Left ventricle myocardium inferior (tissue), 1 donor: ENCODE data around the gene POU2AF1. TPM values are rescaled to one million over a fixed set of nuclear protein-coding genes. Genes with fewer than 3 reads are reported as not detected.

Experiments
- DNase-seq: peaks from one replicate; pipeline ENCODE4 v3.0.0-alpha.2; 2020
- H3K27ac ChIP-seq: fragments of 200-600 bp; replicated peaks from 2 replicates; pipeline ENCODE4 v1.8.0; 2021
- H3K27me3 ChIP-seq: fragments of 200-600 bp; 2 replicates; pipeline ENCODE4 v1.8.0; 2021; ENCODE audit warnings: low read depth
- H3K36me3 ChIP-seq: fragments of 200-600 bp; 2 replicates; pipeline ENCODE4 v1.8.0; 2021
- H3K4me1 ChIP-seq: fragments of 200-600 bp; 2 replicates; pipeline ENCODE4 v1.8.0; 2021
- H3K4me3 ChIP-seq: fragments of 200-600 bp; 2 replicates; pipeline ENCODE4 v1.8.0; 2021; ENCODE audit warnings: mild to moderate bottlenecking, moderate library complexity
- H3K9me3 ChIP-seq: fragments of 200-600 bp; replicated peaks from 2 replicates; pipeline ENCODE4 v1.8.0; 2021
- CTCF ChIP-seq: fragments of 200-600 bp; IDR thresholded peaks from 2 replicates; pipeline ENCODE4 v1.8.0; 2021; ENCODE audit warnings: antibody characterized with exemption, mild to moderate bottlenecking, borderline replicate concordance
- intact Hi-C: fragments of 100-400 bp; cut with micrococcal nuclease; formaldehyde crosslinking; loops from one replicate; pipeline ENCODE4 v1.11.0; 2022
- total RNA-seq: library from RNA; stranded (reverse); fragmentation: NEBNext Ultra II Directional; extraction: Animal tissue kit (Norgen Biotek cat#: 25700); gene quantifications from one replicate; pipeline ENCODE4 v1.2.1, GENCODE V29; 2021
- donor health status: DM: no; HTN: yes; CAD: no; lungs with severe emphysema.

Gene POU2AF1
- total RNA-seq, 1 donor from 2014 or later, result 0.05 TPM

DNA sequence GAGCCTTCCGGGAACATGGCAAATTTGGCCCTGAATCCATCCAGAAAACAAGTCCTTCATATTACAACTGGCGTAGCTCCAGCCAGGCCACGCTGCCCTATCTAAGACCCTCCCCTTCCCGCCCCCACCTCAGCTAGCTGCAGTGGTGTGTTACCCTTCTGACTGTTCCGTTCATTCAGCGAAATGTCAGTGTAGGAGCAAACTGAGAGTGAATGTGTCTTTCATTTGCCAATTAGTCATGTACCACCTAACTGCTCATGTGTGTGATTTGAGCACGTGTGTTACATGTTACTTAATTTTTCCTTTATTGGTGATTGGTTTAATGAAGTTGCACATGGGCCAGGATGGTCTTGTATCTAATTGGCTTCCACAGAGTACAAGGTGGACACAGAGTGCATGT lies 34.8 kb upstream of the POU2AF1 start:
- Histone ChIP-seq H3K4me1 (peaks cover 21% of the 10 kb centered on the region), H3K36me3 (no peaks in the 10 kb centered on the region), H3K9me3 (no peaks in the 10 kb centered on the region), H3K27me3 (no peaks in the 10 kb centered on the region), H3K4me3 (no peak overlapping the region), H3K27ac (no peak overlapping the region)
- intact Hi-C loops, result no loop called here
- no peak for TF ChIP-seq CTCF
- no peak for DNase-seq

GRCh38 chr11:111412293-111412692 lies 33.2 kb upstream of the POU2AF1 start:
- no peak for TF ChIP-seq CTCF
- Histone ChIP-seq H3K9me3 (no peaks in the 10 kb centered on the region), H3K27ac (no peak overlapping the region), H3K4me3 (no peak overlapping the region), H3K36me3 (no peaks in the 10 kb centered on the region), H3K27me3 (no peaks in the 10 kb centered on the region), H3K4me1 (peaks cover 6% of the 10 kb centered on the region)
- intact Hi-C loops, result no loop called here
- no peak for DNase-seq

DNA sequence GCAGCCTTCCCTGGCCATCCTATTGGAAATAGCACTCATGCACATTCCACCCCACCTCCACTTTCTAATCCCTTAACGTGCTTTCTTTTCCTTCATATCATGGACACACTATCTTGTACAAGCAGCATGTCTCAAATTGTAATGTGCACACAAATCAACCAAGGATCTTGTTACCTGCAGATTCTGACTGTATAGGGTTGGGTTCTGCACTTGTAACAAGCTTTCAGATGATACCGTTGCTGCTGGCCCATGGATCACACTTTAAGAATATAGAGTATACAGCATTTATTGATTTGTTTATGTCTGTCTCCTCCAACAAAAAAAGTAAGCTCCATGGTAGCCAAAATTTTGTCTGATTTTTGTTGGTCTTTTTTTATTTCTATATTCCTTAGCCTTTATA lies 32.4 kb upstream of the POU2AF1 start:
- DNase-seq, result no peak
- no peaks in the 10 kb centered on the region for H3K9me3 ChIP-seq
- H3K27ac ChIP-seq, result no peak overlapping the region
- H3K4me3 ChIP-seq, result no peak overlapping the region
- H3K27me3 ChIP-seq, result no peaks in the 10 kb centered on the region
- intact Hi-C loops, result no loop called here
- H3K4me1 ChIP-seq, result no peaks in the 10 kb centered on the region
- H3K36me3 ChIP-seq, result no peaks in the 10 kb centered on the region
- TF ChIP-seq CTCF, result no peak

- H3K4me1 ChIP-seq, result no peaks in the 10 kb centered on the region
- no peak overlapping the region for H3K27ac ChIP-seq
- H3K4me3 ChIP-seq, result no peak overlapping the region
- intact Hi-C loops, result no loop called here
- H3K27me3 ChIP-seq, result no peaks in the 10 kb centered on the region
- H3K36me3 ChIP-seq, result no peaks in the 10 kb centered on the region
- no peak for TF ChIP-seq CTCF
- H3K9me3 ChIP-seq, result no peaks in the 10 kb centered on the region
- DNase-seq, result no peak
These were observed 31.9 kb upstream of the POU2AF1 start for GRCh38 chr11:111410951-111411350.

GRCh38 chr11:111409915-111410314 lies 30.8 kb upstream of the POU2AF1 start:
- intact Hi-C loops, result no loop called here
- Histone ChIP-seq H3K36me3 (no peaks in the 10 kb centered on the region), H3K27me3 (no peaks in the 10 kb centered on the region), H3K9me3 (no peaks in the 10 kb centered on the region), H3K4me3 (no peak overlapping the region), H3K4me1 (no peaks in the 10 kb centered on the region), H3K27ac (no peak overlapping the region)
- no peak for TF ChIP-seq CTCF
- no peak for DNase-seq
